ENCODE results near the gene CDKN2B-AS1.

The CDKN2B-AS1 gene

DNA sequence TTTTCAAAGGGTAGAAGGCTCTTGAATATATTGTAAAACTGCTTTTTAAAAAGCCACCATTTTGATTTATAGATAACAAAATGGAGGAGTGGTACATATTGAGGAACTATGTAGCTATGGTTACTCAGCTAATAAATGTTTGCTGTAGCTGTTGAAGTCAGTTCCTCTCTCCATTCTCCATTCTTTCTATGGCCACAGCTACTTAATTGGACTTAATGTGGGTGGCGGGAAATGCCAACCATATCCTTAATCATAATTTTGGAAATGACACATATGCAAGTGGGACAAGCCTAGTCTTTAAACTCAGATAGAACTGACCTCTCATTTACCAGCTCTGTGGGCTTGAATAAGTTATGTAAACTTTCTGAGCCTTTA, 11.0 kb upstream of the CDKN2B-AS1 start:
- no peak for DNase-seq

DNA sequence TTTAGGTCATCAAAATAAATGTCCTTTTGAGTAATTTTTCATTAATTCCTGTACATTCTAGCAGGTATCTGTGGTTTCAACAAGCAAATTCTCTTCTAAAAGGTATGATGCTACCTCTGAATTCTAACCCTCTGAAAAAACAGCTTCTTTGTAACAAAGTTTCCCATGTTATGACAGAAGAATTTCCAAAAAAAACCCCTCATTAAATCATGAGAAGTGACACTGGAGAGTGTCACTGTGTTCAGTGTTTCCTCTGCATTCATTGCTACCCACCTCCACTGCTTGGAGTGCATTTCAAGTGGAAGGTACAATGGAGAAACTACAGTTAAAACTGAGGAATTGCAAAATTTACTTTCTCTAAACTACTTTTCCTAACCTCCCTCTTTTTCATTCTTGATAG, 10.5 kb upstream of the CDKN2B-AS1 start:
- DNase-seq: no peak

DNA sequence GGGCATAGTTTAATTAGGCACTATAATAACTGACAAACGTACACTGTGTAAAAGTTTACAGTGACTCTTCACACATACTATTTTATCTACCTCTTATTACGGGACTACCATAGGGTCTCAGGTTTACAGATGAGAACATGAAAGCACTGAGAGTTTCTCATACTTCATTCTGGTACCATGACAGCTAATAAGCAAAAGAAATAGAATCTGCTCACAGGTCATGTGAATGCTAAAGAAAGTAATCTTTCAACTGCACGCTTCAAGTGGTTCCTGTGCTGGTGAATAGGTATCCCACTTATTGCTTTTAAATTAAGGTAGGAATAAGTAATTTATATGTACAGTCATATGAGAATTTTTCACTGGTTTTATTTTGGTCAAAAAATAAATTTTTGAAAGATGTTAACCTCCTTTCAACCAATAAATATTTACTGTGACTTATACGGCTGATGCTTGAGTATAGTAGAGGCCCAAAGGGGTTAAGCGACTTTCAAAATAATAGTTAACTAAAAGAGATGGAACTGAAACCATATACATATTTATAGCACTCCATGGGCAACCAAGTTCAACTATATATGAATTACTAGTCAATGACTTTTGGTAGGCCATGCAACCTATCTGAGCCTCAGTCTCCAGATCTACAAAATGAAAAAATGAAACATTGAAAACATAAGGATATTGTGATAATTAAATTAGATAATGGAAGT, 8.5 kb upstream of the CDKN2B-AS1 start:
- DNase-seq: no peak

DNA sequence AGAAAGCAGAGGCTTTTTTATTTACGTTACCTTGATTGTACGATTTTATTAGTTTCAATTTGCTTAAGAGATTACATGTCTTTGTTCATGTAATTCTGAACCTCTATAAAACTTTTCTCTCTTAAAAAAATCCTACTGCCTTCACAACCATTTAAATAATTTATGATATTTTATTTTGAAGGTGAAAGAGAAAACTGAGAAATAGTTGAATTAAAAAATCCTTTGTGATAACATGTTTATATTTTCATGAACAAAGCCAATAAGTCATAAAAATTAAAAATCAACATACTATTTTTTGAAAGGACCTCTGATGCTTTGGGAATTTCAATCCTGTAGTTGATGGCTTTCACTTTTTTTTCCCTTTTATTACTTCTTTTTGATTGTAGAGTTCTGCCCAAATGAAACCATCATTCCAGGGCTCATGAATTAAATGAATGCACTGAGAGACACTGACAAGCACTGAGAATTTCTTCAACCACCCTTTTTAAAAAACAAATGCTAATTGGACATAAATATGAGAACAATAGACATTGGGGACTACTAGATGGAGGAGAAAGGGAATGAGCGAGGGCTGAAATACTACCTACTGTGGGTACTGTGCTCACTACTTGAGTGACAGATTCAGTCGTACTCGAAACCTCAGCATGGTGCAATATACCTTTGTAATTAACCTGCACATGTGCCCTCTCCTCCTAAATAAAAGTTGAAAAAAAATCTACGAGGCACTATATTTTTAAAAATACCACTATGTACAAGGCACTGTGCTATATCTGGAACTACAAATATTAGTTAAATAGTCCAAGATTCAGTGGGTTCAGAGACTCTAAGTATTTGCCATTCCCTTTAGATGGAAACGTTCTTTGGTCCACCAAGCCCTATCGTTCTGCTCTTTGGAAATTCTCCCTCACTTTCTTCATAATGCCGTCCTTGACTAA, 6.3 kb upstream of the CDKN2B-AS1 start:
- DNase-seq: no peak

DNA sequence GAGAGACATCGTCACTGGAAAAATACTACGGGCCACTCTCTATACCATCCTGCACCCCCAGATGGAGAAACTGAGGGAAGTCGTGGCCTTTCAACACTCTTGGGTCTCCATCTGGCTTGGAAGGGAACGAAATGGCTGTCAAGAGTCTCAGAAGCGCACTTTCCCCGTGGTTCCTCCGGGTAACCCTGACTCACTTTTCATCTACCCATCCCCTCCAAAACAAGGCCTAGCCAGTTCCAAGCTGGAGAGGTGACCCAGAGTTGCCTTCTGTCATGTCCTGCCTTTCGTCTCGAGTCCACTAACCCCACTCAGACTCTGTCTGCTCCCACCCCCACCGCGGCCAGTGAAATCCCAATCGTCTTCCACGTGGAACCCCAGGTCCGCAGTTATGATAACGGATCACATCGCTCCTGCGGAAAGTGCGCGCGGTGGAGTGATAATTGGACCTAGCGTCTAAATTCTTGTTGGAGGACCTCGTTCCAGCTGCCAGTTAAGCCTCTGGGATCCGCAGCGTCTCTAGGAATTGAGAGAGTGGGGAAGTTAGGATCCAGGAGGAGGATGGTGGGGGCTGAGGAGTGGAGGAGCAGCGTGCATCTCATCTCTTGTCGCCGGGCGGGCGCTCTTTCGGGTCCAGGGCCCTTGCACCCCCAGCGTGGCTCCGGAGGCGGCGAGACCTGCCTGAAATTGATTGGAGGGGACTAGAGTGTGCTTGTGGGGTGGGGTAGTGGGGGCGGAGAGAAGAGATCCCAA, 5.0 kb upstream of the CDKN2B-AS1 start:
- no peak for DNase-seq

DNA sequence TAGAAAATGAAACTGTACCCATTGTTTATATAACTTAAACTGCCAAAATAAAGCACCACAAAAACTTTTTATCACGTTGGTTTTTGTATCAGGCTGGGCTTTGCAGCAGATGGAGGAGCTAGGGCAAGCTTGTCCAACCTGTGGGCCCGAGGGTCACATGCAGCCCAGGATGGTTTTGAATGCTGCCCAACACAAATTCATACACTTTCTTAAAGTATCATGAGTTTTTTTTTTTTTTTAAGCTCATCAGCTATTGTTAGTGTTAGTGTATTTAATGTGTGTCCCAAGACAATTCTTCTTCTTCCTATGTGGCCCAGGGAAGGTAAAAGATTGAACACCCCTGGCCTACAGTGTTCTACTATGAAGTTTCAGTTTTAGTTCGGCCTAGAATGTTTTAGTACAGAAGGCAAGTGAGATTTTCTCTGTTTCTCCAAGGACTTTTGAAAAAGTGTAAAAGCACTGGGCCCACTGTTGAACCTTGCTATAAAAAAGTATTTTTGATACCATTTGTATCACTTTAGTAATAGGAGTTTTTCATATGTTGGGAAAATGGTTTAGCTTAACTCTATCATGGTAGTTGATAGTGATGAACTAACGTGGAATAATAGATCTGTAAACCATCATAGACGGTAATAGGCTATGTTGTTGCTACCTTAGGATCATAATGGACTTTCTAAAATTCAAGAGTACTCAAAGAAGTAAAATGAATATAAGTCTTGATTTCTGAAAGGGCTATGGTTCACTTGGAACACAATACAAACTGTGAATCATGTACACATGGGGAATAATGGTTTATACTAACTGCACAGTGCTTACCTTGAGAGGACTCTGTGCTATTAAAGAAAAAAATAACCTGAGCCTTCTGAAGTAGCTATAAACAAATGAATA, 3.3 kb upstream of the CDKN2B-AS1 start:
- no peak for DNase-seq

DNA sequence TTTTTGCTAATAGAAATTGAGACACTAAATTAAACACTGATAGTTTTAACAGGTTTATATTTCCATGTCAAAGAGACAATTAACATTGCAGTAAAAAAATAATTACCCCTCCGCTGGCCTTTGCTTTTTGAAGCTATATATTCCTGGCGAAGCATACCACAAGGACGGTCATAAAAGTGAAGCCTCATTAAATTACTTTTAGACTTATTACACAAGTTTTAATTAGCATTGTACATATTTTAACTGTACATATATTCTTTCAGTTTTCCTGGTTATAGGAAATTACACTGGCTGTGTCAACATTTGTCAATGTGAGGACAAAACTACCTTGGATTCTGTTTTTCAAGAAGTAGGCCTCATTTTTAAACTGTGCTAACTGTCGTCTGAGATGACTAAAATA, 1.6 kb upstream of the CDKN2B-AS1 start:
- no peak for DNase-seq

DNA sequence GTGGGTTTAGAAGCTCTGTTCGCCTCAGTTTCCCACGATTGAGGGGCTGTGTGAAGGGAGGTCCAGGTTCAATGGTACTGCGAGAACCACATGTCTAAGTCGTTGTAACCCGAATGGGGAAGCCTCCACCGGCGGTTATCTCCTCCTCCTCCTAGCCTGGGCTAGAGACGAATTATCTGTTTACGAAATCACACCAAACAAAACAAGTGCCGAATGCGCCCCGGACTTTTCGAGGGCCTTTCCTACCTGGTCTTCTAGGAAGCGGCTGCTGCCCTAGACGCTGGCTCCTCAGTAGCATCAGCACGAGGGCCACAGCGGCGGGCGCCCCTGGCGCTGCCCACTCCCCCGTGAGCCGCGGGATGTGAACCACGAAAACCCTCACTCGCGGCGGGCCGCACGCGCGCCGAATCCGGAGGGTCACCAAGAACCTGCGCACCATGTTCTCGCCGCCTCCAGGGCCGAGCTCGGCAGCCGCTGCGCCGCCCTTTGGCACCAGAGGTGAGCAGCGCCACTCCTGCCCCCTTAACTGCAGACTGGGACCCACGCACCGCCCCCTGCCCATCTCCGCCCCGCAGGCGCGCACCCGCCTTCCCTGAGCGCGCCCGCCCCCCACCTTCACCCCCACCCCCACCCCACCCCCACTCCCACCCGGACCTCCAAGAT, 567 bp upstream of the CDKN2B-AS1 start, which contains the start of gene CDKN2A:
TSS of gene CDKN2A (minus strand) at position 500 of the 663 bp plus-strand sequence.
- peak; percentile 42 for DNase-seq

DNA sequence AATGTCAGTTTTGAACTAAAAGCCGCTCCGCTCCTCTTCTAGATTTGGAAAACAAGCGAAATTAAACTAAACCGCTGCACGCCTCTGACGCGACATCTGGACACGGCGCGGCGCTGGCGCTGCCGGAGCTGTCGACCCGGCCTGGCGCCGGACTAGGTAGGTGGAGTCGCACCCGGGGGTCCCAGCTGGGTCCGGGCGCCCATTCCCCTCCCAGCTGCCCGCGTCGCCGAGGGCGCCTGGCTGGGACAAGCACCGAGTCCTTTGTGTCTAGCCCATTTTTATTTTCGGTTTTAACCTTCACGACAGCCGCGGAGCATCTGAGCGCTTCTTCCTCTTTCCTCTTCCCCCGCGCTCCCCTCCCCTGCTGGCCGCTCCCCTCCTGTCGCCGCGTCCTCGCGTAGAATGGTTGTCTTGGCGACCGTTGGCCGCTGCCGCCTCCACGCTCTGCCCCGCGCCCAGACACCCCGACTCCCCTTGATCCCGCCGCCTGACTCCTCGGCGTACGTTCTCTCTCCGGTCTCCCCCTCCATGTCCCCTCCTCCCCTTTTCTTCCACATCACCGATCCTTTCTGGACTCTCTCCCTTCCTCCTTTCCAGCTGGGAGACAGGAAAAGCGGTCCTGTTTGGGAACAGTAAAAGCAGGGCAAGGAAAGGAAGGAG, 545 bp downstream of the CDKN2B-AS1 start:
- DNase-seq: peak; percentile 28

DNA sequence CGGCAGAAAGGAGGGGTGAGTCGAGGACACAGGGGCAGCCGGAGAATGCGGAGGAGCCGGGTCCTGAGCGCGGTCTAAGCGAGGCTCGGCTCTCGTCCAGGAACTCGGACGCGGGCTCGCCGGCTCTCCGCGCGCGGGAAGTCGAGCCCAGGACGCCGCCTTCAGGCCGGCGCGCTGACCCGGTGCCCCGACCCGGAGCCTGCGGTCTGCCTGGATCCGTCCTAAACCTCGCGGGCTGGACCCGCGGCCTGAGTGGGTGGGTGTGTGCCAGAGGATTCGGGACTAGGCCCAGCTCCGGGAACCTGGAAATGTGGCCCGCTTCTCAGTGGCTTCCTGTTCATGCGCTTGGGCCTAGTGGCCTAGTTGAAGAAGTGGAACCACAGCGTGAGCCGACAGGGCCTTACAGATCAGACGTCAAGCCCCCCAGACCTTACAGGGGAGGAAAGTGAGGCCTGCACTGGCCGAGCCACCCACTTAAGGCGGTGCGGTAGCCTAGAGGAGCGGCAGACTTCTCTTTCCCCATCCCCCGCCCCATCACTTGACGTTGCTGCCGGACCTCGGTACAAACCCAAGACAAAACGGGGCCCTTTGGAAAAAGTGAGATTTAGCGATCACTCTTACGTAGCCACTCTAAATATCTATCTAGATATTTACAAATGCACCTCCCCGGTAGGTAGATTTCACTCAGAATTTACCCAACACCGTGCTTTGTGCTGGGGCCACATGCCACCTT, 1.2 kb downstream of the CDKN2B-AS1 start:
- DNase-seq: peak; percentile 13

DNA sequence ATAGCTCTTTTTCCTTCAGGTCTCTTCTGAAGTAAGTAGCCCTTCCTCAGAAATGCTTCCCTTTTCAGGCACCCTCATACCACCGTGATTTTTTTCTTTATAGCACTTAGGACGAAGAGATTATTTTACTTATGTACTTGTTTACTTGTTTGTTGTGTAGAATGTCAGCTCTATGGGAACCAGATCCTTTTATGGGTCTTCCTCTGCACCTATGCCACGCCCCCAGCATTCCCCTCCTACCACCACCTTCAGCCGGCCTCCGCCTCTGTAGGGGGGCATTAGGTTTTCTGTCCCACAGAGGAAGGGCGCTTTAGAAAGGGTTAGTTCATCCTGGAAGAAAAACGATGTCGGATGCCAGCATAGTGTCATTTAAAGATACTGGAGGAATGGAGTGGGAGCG, 1.8 kb downstream of the CDKN2B-AS1 start:
- no peak for DNase-seq

DNA sequence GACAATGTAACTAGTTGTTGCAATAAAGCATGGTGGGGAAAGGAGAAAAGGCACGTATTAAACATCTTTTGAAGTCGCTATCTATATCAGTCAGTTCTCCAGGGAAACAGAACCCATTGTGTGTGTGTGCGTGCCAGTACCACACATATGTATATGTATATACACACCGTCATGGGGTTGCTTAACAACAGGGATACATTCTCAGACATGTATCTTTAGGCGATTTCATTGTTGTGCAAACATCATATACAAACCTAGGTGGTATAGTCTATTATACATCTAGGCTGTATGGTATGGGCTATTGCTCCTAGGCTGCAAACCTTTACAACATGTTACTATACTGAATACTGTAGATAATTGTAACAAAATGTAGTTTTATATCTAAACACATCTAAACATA, 2.3 kb downstream of the CDKN2B-AS1 start:
- no peak for DNase-seq

DNA sequence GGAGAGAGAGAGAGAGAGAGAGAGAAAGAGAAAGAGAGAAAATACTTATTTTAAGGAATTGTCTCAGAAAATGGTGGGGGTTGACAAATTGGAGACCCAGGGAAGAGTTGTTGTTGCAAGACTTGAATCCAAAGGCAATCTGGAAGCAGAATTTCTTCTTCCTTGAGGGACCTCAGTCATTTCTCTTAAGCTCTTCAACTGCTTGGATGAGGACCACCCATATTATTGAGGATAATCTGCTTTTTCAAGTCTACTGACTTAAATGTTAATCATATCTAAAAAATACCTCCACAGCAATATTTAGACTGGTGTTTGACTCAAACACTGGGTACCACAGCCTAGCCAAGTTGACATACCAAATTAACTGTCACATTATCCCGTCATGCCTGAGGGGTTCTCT, 2.9 kb downstream of the CDKN2B-AS1 start:
- DNase-seq: no peak

DNA sequence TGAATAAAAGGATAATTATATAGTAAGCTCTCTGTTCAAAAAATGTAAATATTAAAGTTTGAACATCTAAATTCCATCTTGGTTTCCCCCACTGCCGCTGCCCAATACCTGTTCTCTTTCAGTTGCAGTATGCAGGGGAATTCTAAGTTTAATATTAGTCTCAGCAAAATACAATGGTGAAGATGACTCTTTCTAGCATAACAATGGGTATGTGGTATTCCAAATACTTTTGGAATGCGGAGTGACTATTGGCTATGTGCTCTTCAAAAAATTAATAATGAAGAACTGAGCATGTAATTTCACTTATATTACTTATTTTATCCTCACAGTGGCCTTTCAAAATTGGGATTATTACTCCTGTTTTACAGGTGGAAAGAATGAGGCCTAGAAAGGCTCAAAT, 3.4 kb downstream of the CDKN2B-AS1 start:
- no peak for DNase-seq

DNA sequence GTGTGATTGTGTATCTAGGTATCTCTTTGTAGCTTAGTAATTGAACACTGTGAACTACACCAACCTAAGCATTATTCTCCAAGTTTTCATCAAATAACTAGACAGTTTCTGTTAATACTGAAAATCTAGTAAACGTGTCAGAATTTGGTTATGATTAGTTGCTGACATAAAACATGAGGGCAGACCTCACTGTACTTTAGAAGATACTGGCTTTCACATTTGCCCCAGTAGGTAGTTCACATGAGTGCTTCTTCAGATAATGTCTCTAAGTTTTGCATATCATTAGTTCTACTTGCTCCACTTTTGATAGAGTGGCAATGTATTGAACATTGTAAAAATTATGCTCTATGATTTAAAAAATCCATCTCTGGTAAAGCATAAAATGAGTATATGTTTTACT, 7.4 kb downstream of the CDKN2B-AS1 start:
- no peak for DNase-seq

DNA sequence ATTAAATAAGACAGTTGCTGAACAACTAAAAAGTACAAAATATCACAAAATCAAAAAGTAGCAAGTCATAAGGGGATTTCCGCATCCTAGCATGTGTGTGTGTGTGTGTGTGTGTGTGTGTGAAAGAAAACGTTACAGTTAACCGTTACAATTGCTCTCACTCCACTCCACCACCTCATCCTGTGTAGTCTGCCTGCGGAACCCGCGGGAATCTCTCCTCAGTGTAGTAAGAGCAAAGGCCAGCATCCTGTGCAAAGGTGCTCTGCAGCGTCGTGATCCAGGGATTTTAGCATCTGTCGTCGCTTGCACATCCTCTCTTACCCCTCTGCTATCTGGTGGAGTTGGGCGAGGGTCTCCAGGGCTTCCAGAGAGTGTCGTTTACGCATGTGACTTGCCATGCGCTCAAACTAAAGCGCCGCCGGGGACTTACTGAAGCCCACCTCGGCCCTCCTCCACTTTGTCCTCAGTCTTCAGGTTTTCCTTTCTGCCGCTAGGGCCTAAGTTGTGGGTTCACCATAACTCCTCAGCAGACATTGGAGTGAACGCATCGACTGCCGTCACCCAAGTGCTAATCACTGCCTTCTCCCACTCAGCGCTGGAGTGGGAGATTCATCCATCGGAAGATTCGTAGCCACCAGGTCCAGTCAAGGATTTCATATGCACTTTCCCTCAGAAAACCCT, 10.6 kb downstream of the CDKN2B-AS1 start:
- no peak for DNase-seq

DNA sequence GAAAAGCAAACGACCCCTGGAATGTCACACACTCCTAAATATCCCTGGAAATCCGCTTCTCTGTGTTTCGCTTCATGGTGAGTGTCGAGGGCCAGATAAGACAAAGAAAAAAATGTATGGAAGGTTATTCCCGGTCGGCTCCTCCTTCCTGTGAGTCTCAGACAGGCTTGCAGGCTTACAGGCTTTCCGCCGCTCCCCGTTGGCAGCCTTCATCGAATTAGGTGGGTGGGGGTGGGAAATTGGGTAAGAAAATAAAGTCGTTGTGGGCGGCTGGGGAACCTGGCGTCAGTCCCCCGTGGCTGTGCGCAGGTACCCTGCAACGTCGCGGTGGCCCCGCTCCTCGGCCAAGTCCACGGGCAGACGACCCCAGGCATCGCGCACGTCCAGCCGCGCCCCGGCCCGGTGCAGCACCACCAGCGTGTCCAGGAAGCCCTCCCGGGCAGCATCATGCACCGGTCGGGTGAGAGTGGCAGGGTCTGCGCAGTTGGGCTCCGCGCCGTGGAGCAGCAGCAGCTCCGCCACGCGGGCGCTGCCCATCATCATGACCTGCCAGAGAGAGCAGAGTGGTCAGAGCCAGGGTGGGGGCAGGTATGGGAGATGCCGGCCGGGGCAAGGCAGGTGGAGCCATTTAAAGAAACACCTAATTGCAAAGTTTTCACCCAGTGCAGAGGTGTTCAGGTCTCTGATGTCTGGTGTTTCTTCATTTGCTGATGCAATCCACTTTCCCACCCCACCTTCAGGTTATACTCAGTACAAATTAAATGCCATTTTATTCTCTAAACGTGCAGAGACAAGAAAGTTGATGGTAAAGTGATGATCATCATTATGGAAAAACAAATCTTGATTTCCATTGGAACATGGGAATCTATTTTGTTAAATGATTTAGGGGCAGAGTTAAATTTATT, 11.4 kb downstream of the CDKN2B-AS1 start:
- DNase-seq: no peak

DNA sequence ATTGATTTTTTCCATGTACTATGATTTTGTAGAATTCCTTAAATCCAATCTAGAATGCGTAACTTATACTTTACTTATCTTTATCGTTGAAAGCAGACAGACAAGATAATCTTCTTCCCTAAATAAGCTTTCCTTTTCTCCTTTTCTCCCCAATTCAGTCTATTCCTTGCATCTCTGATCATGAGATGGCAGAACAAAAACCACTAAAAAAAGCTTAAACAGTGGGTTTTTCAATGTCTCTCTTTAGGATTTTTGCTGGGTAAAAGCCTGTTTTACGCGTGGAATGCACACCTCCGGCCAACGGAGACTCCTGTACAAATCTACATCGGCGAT, 13.8 kb downstream of the CDKN2B-AS1 start:
- DNase-seq: no peak
